ENCODE measurements around the gene ZBTB8OS.
"Not testable (repeated sequence)": the region's sequence is repeated elsewhere in the genome, so short reads cannot be mapped to it uniquely, and the experiment has no call there.

Gene ZBTB8OS

GRCh38 chr1:32647308-32648134, 2.8 kb downstream of the ZBTB8OS start:
- DNase-seq: no peak

GRCh38 chr1:32644426-32644825, 5.9 kb downstream of the ZBTB8OS start:
- no peak for DNase-seq

GRCh38 chr1:32642292-32642827, 8.0 kb downstream of the ZBTB8OS start:
- not testable (repeated sequence) for DNase-seq

GRCh38 chr1:32639489-32640075, 10.8 kb downstream of the ZBTB8OS start:
- DNase-seq: no peak

GRCh38 chr1:32636914-32637645, 13.3 kb downstream of the ZBTB8OS start:
- no peak for DNase-seq

GRCh38 chr1:32635508-32636277, 14.7 kb downstream of the ZBTB8OS start:
- no peak for DNase-seq

GRCh38 chr1:32632829-32633228, 17.5 kb downstream of the ZBTB8OS start:
- no peak for DNase-seq

GRCh38 chr1:32630173-32630572, 20.2 kb downstream of the ZBTB8OS start:
- DNase-seq: not testable (repeated sequence)

- DNase-seq: peak; percentile 43
Observed at GRCh38 chr1:32627596-32628162, 22.7 kb downstream of the ZBTB8OS start.

- no peak for DNase-seq
Observed at GRCh38 chr1:32626176-32626575, 24.2 kb downstream of the ZBTB8OS start.

- DNase-seq: no peak
Observed at GRCh38 chr1:32623775-32624174, 26.6 kb downstream of the ZBTB8OS start.

- DNase-seq: peak; percentile 10
Observed at GRCh38 chr1:32622806-32623681, 27.3 kb downstream of the ZBTB8OS start.

GRCh38 chr1:32622205-32622604, 28.1 kb downstream of the ZBTB8OS start:
- DNase-seq: no peak

- DNase-seq: no peak
Observed at GRCh38 chr1:32619701-32620485, 30.5 kb downstream of the ZBTB8OS start.

- no peak for DNase-seq
Observed at GRCh38 chr1:32618673-32619221, 31.6 kb downstream of the ZBTB8OS start.

- DNase-seq: no peak
Observed at GRCh38 chr1:32613472-32613871, 36.9 kb downstream of the ZBTB8OS start.

- peak; percentile 48 for DNase-seq
Observed at GRCh38 chr1:32612189-32612881, 38.0 kb downstream of the ZBTB8OS start.

GRCh38 chr1:32611859-32612188, 38.5 kb downstream of the ZBTB8OS start:
- no peak for DNase-seq

- no peak for DNase-seq
Observed at GRCh38 chr1:32609180-32609579, 41.2 kb downstream of the ZBTB8OS start.
